A673 (cell line): ENCODE results near the gene AMBRA1.

Experiments
- CTCF ChIP-seq: fragments of 300-800, 200-600 bp; sonication (generic); conservative IDR thresholded peaks from 2 replicates; pipeline ENCODE4 v1.5.1; 2017; ENCODE audit warnings: low read depth, mild to moderate bottlenecking, antibody characterized with exemption, low read length, moderate library complexity, mixed read lengths
- EZH2 ChIP-seq: fragments of 200-600 bp; sonication (generic); IDR thresholded peaks from 2 replicates; pipeline ENCODE4 v1.6.1; 2017; ENCODE audit warnings: borderline replicate concordance, low read depth, mild to moderate bottlenecking, mixed read lengths, antibody characterized with exemption, low read length; ENCODE audit not compliant: poor library complexity, severe bottlenecking

- TF ChIP-seq CTCF (no peak), EZH2 (no peak)
These were observed 231.4 kb downstream of the AMBRA1 start for GRCh38 chr11:46362156-46363030.
